COLO668 (cell line): ENCODE data around the gene INPP4A.

Experiments
- DNase-seq: peaks from one replicate; lab custom pipeline; 2025; ENCODE audit not compliant: unreplicated experiment; lab: John Stamatoyannopoulos, UW

The INPP4A gene

DNA sequence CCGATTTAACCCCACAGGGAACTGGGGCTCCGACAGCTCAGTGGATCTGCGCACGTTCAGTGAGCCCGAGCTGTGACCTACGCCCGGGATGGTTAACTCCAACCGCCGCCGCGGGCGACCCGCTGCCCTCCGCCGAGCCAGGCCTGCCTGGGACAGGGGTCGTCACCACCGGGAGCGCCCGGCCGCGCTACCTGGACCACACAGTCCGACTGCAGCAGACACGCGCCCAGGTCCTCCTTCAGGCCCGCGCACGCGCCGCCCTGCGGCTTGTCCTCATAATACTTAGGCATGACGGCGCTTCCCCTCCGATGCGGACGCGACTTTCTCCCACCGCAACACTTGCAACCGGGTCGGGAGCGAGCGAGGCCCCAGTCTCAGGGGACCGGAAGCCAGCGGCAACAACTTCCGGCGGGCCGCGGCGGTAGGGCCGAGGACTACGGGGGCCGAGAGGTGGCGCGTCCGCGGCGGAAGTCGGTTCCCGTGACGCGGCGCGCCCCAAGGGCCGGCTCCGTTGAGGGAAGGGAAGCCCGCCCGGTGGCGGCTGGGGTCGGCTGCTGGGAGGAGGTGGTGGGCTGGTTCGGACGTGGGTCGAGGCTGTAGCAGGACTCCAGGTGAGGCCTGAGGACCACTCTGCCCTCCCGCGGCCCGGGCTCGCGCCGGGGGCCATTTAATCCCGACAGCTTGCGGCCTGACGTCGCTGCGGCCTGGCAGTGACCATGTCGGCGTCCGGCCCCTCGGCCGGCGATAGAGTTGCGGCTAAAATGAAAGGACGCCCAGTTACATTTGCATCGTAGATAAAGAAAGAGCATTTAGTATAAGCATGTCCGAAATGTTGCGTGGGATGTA, 163.7 kb downstream of the INPP4A start, which contains the start of the genes COA5 and UNC50:
TSS of gene COA5 (minus strand) at position 397 of the 846 bp plus-strand sequence. CDS start at position 290, 107 bp downstream.
TSS of gene UNC50 (plus strand) at position 474 of the 846 bp plus-strand sequence. CDS start 1,171 bp downstream, outside the sequence.
- peak; percentile 94 for DNase-seq

DNA sequence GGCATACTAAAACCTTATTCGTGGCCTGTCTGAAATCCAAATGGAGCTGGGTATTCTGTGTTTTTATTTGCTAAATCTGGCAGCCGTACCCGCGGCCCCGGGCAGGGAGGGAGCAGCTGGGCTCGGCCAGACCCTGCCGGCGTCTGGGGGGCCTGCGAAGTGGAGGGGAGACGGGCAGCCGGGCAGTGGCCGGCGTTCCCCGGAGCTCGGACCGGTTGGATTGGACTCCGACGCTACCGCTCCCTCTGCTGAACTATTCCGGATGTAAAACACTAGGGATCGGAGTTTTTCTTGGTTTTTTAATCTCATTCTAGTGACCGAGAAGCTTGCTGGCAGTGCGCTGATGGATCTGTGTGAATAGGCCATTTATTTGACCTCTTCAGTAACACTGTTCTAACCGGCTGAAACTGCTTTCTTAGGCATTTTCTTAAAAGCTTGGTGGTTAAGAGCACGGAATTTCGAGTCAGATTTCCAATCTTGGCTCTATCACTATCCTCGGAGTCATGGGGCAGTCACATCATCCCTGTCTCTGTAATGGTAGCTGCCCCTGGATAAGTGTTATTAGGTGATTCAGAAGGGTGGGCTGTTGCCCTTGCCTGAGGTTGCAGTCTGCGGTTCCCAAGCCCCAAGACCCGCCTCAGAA, 164.4 kb downstream of the INPP4A start:
- DNase-seq, result peak; percentile 24

DNA sequence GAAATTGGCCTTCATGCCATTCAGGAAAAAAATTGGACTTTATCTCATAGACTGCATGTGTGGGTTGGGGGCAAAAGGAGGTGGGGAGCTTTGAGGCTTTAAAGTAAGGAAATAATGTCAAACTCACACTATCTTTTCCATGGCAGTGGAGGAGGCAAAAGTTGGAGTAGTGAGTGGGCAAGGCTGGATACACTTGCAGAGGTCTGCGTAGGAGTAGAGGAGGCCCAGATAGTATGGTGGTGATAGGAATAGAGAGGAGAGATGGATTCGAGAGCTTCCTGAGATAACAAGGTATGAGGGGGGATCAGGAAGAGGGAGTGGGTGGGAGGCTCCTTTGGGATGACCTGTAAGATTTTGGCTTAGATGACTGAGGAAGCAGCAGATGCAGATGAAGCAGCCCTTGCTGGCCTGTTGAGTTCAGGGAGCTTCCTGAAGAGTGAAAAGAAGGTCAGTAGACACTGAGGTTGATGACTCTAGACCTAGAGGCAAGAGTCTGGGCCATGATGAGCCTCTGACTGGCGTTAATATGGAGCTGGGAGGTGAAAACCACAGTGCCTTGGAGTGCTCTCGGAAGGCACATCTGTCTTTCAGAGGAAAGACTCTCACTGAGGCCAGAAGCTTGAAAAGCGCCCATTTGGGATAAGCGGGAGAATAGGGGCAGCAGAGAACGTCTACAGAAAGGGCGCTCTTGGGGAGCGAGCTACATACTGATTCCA, 169.5 kb downstream of the INPP4A start:
- no peak for DNase-seq

DNA sequence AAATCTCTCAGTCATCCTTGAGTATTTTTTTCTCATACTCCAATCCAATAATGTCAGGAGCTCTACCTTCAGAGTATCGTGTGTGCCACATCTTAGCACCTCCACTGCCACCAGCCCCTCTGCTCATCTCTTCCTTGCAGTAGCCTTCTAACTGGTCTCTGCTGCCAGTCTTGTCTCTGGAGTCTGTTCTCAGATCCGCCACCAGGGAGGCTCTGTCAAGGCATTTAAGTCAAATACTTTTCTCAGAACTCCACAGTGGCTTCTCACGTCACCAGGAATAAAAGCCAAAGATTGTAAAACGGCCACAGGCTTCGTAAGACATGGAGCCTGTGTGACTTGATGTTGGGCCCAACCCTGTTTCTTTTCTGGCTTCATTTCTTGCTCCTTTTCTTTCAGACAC, 170.8 kb downstream of the INPP4A start:
- no peak for DNase-seq

DNA sequence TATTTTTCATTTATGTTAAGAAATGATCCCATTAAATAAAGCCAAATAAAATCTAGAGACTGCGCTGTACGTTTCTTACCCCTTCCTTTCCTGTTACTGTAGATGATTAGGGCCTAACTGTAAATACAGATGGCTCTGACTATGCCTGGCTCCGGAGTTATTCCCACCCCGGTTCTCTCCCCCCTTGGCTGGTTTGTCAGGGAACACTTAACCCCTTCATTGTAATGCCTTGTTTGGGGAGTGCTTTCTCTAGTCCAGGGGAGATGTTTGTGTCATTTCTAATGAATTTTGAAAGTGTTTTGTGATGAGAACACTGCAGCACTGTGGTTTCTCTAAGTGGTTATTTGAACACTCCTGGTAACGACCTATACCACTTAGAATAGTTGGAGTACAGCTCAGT, 172.5 kb downstream of the INPP4A start:
- no peak for DNase-seq

DNA sequence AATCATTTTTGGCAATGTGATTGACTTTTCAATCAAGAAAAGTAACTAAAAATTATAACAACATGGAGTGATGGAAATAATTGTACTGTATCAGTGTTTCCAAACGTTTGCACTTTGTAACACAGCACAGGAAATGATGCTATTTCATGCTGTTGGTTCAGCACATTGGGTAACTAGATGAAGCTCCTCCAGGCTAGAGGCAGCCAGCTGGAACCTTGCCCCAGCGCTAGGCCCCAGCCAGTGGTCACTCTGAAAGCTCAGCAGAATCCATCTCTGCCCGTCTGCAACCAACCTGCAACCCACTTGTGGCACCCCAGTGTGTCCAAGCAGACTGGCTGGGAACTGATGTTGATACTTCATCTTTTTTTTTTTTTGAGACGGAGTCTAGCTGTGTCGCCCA, 179.0 kb downstream of the INPP4A start:
- no peak for DNase-seq

DNA sequence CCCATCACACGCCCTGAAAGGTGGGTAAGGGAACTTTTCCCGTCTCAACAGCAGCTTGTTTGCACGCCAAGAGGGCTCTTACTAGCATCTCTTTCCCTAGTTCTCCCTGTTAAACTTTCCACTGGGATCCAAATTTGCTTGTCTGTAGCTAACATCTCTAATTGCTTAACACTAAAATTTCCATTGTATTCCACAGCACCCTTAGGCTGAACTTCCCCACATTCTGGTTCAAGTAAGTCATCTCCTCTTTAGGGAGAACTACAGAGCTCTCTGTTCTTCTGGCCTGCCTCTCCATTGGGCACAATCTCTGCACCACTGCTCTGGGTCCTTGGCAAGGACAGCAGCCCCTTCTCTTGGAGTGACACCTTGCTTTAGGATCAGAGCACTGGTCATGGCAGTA, 187.7 kb downstream of the INPP4A start:
- DNase-seq, result no peak

DNA sequence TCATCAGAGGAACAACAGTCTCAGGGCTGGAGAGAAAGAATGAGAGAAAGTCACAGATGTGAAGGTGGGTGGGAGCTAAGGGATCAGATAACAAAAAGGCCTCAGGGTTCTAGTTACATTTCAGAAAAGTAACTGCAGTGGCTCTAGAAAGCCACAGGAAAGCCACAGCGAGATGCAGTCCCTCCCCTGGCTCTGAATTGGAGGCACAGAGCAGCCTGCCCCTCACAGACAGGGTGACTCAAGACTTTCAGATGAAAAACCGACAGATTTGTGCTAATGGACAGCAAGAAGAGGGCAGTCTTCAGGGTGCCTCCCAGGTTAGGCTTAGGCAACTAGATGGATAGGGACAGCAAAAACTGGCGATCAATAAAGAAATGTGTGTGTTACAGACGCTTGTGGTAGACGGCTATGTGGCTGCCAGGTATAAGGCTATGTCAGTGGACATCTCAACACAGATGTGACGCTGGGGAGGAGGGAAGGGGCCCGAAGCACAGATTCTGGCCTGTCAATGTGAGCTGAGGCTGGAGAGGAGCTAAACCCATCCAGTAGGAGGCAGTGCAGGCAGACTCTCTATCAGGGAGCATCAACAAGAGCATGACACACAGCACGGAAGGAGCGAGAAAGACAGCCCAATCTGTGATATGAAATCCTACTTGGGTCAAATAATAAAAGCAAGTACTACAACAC, 189.9 kb downstream of the INPP4A start:
- peak; percentile 18 for DNase-seq

DNA sequence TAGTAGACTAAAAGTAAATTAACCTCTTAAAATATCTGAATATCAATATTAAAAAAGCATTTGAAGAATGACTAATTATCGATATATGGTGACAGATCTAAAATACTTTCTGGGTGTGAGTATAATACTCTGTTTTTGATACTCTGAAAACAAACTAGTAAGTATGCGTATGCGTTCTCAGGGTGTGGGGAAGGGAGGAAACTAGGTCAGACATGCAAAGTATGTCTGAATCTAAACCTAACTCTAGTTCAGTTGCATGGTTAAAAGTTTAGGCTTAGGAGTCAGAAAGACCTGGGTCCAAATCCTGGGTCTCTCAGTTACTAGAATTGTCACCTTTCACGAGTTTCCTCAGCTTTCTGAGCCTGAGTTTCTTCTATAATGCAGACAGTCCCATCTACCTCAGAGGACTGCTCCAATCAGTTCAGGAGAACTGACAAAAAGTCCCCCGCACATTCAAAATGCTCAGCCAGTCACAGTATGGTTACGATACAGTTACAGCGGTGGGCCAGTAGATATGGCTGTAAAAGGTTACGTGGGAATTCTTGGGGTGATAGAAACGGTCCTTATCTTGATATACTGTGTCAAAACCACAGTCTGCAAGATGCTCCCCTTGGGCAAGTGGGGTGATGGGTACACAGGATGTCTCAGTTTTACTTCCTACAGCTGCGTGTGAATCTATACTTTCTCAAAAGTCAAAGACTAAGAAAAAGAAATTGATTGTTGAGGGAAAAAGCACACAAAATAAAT, 192.9 kb downstream of the INPP4A start:
- no peak for DNase-seq

DNA sequence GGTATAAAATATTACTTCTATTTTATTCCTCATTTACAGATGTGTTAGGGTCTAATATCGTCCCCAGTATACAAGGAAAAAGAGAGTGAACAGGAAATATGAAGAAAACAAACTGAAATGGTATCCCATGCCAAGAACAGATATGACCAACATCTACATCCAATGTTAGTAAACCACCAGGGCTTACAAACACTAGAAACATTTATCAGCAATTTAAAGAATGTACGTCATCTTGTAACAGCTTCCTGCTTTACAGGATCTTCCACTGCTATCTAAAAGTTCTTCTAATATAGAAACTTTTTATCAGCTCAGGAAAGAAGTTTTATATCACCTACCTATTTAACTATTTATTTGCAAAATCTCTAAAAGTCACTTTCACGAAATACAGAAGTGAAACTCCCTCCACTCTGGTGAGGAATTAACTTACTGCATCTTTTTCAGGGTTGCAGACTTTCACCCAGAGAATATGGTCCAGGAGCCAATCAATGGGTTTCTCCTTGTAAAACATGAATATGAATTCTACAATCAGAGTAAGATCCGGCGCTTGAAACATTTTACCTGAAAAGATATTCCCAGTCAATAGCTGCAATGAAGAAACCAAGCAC, 198.9 kb downstream of the INPP4A start:
- no peak for DNase-seq
